DMS114 treated with DMSO at 0.1 percent for 48 hours (cell line): ENCODE results near the gene SEZ6L.

Source experiments
- DNase-seq: peaks from one replicate; lab custom pipeline; 2025; ENCODE audit not compliant: unreplicated experiment; lab: John Stamatoyannopoulos, UW

Gene SEZ6L

DNA sequence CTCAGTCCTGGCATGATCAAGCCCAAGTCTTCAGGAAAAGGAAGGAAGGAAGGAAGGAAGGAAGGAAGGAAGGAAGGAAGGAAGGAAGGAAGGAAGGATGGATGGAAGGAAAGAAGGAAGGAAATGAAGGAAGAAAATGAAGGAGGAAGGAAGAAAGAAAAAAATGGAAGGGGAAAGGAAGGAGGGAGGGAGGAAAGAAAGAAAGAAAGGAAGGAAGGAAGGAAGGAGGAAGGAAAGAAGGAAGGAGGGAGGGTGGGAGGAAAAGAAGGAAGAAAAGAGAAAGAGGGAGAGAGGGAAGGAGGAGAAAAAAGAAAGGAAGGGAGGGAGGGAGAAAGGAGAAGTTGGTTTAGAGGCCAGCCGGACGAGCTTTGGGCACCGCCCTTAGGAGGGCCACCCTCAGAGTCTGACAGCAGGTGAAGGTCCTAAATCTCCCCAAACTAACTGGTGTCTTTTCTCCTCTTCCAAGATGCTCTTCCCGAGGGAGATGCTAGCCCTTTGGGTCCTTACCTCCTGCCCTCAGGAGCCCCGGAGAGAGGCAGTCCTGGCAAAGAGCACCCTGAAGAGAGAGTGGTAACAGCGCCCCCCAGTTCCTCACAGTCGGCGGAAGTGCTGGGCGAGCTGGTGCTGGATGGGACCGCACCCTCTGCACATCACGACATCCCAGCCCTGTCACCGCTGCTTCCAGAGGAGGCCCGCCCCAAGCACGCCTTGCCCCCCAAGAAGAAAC is 122.8 kb downstream of the SEZ6L start:
- DNase-seq: no peak

DNA sequence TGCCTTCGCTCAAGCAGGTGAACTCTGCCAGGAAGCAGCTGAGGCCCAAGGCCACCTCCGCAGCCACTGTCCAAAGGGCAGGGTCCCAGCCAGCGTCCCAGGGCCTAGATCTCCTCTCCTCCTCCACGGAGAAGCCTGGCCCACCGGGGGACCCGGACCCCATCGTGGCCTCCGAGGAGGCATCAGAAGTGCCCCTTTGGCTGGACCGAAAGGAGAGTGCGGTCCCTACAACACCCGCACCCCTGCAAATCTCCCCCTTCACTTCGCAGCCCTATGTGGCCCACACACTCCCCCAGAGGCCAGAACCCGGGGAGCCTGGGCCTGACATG is 123.4 kb downstream of the SEZ6L start:
- DNase-seq: no peak

DNA sequence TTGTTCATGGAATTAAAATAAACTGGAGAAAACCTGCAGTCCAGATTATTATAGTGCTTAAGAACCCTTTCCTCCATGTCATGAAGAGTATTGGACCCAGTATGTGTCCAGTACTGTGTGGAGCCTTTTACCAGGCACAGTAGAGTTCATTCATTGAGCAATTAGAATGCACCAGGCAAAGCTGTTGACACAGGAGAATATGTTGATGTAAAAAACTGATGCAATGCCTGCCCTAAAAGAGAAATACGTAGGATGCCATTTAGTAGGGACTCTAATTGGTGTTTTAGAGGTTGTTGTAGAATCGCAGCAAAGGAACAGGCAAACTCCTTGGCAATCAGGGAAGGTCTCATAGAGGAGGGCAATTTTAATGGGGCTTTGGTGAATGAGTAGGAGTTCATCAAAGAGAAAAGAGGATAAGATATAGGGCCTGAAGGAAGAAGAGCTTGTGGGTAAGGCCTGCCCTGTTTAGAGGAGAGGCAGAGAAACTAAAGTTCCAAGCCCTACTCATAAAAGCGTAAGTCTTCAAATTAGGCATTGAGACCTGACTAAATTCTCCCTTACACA is 126.4 kb downstream of the SEZ6L start:
- DNase-seq: no peak

DNA sequence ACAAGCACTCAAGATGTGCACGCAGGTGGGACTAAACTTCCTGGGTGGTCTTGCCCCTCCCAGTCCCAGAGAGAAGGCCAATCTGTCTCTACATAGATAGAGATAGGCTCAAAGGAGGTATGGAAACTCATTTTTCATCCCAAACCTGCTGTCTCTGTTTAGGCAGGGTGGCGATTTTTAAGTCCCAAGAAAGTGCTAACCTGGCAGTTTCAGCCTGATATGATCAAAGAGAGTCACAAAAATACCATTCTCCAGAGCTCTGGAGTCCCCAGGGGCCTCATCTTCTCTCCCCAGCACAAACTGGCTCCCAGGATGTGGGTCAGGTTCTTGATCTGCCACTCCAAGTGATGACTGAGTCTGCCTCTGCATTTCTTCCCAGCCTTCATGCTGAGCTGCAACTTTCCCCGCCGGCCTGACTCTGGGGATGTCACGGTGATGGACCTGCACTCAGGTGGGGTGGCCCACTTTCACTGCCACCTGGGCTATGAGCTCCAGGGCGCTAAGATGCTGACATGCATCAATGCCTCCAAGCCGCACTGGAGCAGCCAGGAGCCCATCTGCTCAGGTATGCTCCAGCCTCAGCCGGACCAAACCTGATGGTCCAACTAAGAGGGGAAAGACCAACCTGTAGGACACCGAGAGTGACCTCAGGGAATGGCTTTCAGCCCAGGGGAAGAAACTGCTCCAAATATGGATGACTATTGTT is 129.5 kb downstream of the SEZ6L start:
- DNase-seq: no peak

DNA sequence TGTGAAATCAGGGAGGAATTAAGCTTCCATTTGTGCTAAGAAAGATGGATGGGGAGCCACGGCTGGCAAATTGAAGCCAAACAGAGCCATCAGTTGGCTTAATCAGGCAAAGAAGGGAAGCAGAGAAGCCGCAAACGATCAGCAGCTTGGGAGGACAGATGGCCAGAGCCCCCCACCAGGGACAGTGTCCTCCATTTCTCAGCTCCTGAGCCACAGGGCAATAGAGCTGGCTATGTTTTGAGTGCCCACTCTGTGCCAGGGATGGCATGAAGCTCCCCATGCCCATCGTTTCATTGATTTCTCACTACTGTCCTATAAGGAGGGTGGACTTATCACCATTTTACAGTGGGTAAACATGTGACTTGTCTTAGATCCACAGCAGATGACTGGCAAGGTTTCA is 133.5 kb downstream of the SEZ6L start:
- DNase-seq: no peak

DNA sequence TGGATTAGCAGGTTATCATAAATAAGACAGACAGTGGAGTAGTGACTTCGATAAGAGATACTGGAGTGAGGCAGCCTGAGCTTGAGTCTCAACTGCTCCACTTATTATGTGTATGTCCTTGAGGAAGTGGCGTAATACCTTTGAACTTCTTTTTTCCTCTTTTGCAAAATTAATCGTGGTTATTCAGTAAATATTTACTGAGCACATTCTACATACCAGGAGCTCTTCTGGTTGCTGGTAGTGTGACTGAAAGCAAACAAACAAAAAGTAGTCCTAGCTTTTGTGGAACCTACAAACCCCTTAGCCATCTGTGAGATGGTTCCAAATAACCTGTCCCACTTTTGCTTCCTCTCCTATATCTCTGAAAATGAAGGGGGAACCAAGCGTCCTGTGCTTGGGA is 134.2 kb downstream of the SEZ6L start:
- DNase-seq: no peak

DNA sequence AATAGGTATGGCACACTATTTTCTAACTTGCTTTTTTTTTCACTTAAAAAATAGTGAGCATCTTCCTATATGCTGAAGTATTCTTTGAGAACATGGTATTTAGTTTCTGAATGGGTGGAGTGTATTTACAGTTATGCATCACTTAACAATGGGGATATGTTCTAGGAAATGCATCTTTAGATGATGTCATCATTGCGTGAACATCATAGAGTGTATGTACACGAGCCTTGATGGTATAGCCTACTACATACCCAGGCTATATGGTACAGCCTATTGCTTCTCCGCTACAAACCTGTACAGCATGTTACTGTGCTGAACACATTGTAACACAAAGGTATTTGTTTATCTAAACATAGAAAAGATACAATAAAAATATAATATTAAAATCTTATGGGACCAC is 135.5 kb downstream of the SEZ6L start:
- DNase-seq: no peak

DNA sequence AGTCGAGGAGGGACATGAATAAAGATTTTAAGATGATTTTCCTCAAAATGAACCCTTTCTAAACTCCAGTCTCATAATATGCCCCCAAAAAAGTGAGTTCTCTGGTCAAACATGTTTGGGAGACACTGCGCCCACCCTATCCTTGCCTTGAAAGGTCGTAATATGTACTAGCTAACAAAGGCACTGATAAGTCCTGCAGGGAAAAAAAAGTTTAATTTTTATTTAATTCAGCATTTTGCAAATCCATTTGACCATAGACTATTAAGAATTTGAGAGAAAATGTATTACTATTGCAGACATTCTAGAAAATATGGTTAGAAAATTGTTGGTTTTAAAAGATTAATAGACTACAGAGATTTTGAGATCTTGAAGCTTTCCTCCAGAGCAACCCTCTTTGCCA is 139.2 kb downstream of the SEZ6L start:
- DNase-seq: no peak

DNA sequence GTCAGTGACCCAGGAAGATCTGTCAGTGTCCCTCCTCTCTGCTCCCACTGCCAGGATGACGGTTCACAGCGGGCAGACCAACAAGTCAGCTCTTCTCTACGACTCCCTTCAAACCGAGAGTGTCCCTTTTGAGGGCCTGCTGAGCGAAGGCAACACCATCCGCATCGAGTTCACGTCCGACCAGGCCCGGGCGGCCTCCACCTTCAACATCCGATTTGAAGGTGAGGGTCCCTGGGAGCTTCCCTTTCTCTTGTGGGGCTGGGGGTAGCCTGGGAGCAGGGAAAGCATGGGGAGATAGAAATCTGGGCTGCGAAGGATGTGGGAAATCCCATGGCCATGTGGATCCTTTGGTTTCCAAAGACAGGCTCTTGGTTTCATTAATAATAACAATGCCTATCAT is 141.4 kb downstream of the SEZ6L start:
- DNase-seq: no peak

DNA sequence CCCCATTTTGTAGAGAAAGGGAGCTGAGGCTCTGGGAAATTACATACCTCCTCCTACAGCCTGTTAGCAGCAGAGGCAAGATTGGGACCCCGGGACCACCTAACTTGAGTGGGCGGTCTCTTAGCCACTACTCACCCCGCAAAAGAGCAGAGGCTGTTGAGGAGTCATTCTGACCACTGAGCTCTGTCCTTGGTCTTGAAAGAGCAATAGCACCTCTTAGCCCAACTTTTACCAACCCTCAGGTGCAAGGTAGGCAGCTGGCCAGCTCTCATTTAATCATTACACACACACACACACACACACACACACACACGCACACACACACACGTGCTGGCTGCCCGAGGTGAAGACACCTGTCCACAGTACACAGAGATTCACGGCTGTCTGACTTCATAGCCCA is 144.0 kb downstream of the SEZ6L start:
- DNase-seq: no peak

DNA sequence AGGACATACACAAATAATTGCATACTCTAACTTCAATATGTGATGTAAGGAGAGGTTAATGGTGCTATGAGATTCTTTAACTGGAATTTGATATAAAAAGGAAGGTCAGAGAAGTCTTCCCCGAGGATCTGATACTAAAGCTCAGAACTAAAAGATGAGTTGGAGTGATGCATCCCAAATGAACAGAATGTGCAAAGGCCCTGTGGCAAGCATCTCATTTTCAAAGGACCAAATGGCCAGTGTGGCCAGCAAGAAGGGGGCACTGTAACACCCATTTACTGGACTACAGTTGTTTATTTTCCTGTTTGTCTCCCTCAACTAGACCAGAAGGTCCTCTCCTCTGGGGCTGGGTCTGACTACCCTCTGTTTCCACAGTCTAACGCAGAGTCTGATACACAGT is 144.9 kb downstream of the SEZ6L start:
- DNase-seq: no peak

DNA sequence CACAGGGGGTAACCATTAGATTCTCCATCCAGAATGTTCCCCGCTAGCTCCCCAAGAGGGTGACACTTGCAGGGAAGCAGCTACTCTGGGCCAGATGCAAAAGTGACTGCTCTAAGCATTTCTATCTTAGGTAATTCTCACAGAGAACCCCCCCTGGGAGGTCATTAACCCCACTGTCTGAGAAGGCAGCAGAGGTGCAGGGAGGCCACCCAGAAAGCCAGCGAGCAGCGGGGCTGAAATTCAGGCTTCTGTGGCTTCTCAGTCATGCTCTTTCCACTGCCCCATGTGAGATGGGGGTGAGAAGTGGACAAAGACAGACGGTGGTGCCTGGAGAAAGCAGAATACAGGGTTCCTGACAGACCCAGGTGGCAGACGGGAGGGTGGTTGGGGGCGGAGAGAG is 145.4 kb downstream of the SEZ6L start:
- DNase-seq: no peak

DNA sequence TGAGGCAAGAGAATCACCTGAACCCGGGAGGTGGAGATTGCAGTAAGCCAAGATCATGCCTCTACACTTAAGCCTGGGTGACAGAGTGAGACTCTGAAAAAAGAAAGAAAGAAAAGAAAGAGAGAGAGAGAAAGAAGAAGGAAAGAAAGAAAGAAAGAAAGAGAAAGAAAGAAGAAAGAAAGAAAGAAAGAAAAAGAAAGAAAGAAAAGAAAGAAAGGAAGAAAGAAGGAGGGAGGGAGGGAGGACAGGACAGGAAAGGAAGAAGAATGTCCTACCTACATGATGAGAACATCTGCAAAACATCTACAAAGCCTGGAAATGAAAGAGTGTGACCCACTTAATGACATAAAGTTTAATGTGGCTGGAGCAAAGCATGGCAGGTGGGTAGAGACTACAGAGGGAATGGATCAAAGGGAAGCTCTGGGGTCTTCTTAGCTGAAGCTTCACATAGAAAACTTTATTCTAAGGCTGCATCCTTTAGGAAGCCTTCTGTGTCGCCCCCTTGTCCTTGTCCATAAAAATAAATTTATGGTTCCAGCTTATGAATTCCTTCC is 147.5 kb downstream of the SEZ6L start:
- no peak for DNase-seq

DNA sequence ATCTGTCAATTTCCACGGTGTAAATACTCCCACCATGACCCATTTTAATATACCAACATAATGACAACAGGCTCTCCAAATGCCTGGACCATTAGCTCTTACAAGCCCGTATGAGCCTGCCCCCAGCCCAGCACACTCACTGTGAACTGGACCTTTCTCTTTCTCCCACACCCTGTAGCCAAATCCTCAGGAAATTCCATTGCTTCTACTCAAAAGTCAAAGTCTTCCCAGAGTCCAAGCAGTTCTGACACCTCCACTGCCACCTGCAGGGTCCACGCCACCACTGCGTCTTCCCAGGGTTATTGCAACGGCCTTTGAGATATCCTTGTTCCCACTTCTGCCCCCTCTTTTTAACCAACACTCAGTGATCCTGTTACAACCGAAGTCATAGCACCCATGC is 149.7 kb downstream of the SEZ6L start:
- peak; percentile 28 for DNase-seq

DNA sequence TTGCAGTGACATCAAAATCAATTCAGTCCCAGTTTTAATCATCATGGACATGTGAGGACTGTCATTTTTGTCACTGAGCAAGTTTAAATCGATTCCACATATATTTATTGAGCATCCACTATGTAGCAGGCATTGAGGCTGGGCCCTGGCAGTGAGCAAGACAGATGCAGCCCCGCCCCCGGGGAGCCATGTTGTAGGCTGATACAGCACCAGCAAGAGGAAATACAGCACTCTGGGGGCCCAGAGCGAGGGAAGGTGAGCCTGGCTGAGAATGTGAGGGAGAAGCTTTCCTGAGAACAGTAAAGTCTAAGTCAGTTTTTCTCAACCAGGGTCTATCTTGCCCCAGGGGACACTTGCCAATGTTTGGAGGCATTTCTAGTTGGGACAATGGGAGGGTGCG is 151.2 kb downstream of the SEZ6L start:
- DNase-seq: no peak

DNA sequence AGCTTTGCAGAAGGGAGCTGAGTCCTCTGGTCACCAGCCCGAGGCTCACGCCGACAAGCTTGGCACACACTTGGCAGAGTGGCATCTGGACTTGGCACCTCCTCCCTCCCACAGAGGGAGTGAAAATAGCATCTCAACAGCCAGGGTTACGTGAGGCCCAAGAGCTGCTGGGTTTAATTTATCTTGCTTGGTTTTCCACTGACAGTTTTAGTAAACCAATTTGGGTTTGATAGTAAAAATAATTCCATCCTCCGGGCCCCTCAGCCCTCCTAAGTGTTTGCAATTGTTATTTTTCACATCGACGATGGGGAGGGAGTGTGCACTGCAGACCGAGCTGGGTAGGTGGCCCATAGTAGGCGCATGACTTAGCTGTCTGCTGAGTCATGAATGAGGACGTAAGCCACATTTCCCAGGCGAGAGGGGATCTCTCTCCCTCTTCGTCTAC is 152.2 kb downstream of the SEZ6L start:
- DNase-seq: no peak

DNA sequence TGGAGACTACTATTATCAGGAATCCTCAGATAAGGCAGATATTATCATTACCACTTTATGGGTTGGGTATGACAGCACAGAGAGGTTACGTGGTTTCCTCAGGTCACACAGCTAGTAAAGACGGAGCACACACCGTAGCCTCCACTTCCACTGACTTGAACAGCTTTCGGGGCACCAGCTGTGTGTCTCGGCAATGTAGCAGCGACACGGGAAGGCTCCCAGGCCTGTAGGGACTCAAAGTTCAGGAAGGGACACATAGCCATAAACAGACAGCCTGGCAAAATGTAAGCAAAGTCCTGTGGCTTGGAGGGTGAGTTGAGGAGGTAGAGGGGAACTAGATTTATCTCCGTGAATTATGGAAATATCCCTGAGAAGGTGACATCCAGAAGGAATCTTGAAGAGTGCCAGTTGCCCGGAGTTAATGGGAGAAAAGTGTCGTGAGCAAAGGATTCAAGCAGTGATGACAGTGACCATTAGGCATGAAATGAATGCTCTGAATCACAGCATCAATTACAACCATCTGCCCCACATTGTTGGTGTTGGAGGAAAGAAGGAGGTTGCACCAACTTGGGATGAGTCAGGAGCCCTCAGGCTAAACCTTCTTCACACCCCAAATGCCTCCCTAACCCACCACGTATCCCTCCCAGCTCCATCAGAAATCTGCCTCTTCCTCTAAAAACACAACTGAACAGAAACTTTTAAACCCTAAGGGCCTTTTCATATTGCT is 153.1 kb downstream of the SEZ6L start:
- DNase-seq: no peak

DNA sequence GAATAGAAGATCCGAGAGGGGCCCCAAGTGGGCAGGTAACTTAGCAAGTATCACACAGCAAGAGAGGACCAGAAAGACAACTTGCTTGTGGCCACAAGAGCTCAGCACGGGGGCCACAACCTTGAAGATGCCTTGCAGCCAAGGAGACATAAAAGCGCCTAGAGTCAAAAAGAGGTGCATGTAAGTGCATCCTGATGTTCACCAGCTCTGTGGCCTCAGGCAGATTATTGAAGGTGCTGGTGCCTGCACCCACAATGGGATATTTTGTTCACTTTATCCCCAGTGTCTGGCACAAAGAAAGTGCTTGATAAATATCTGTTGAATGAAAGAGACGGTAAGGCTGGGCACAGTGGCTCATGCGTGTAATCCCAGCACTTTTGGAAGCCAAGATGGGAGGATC is 153.8 kb downstream of the SEZ6L start:
- no peak for DNase-seq

DNA sequence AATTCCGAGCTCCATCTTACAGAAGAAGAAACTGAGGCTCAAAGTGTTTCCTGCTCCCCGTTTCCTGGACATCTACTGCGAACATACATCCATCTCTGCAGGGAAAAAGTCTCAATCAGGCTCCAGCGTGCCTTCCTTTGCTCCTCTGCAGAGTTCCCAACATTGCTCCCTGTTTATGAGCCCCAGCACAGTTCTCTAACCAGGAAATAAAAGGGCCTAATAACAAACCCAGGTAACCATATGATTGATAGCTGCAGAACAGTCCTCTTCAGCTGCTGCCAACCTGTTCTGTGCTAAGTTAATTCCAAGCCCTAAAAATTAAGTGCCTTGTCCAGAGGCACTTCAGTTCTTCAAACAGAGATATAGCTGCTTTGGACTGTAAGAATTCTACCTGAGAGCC is 154.9 kb downstream of the SEZ6L start:
- DNase-seq: no peak

DNA sequence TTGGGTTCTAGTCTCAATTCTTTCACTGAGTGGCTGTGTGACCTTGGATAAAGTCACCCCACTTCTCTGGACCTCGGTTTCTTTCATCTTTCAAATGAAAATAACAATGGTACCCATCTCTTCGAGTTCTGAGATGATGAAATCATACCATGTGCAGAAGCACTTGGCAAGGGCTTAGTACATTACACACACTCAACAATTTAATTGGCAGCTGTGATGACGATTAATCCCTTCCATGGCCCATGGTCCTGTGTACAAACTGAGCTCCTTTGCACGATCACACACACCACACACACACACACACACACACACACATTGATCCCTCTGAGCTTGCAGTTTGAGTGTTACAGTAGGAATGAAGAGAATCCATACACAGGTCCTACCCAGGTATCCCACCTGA is 156.4 kb downstream of the SEZ6L start:
- DNase-seq: no peak

DNA sequence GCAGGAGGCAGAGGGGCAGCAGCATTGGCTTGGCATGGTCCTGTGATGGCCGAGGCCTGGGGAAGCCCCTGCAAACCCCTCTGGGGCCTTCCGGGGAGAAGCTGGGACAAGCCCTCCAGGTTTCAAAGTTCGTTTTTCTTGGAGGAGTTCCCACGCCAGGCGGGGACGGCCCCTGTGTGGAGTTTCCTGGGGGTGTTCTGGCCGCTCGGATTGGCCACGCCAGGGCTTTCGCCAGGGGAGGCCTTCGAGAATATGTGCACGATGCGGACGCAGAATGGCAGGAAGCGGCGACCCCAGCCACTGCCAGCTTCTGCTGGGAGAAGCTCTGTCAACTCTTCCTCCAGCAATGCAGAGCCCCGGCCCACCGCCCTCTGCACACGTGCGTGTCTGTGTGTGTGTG is 157.5 kb downstream of the SEZ6L start:
- DNase-seq: no peak

DNA sequence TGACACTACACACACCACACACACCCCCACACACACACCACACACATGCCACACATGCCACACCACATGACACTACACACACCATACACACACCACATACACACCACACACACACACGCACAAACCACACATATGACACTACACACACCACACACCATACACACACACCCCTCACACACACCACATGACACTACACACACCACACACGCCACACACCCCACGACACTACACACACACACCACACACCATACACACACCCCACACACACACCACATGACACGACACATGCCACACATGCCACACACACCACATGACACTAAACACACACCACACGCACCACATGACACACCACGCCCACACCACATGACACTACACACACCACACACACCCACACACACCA is 158.0 kb downstream of the SEZ6L start:
- DNase-seq: no peak
